ENCODE results near the gene COMMD1.

- no peak for TF ChIP-seq CTCF (IDR thresholded peaks at IDR 0.05 in 4 of 5, conservative IDR thresholded peaks at IDR 0.05 in 1 of 5)
- TF ChIP-seq POLR2A (IDR thresholded peaks at IDR 0.05): no peak
Observed at GRCh38 chr2:62177392-62178049, 272.0 kb downstream of the COMMD1 start.

Measured in gastrocnemius medialis (tissue), 4 donors.